ENCODE data around the gene STX16.

The STX16 gene

GRCh38 chr20:58605292-58606065 is 45.6 kb upstream of the STX16 start:
- TF ChIP-seq EGR1 (IDR thresholded peaks at IDR 0.05) (no peak), NFIC (IDR thresholded peaks at IDR 0.05) (no peak), RAD21 (IDR thresholded peaks at IDR 0.05; ENCODE audit: low read depth) (no peak), REST (IDR thresholded peaks at IDR 0.05; ENCODE audit: low read depth) (no peak), USF1 (IDR thresholded peaks at IDR 0.05) (no peak), YY1 (IDR thresholded peaks at IDR 0.05; ENCODE audit: low read depth) (no peak), TCF12 (IDR thresholded peaks at IDR 0.05; ENCODE audit: low read depth) (no peak), FOXM1 (IDR thresholded peaks at IDR 0.05; ENCODE audit: borderline replicate concordance, low read depth) (no peak), CEBPB (IDR thresholded peaks at IDR 0.05) (no peak), ZBTB7A (IDR thresholded peaks at IDR 0.05; ENCODE audit: low read depth) (no peak), CREB1 (IDR thresholded peaks at IDR 0.05; ENCODE audit: low read depth) (no peak), TEAD4 (IDR thresholded peaks at IDR 0.05) (no peak), EP300 (IDR thresholded peaks at IDR 0.05; ENCODE audit: borderline replicate concordance) (no peak), TAF1 (IDR thresholded peaks at IDR 0.05; ENCODE audit: low read depth) (no peak)
- TF ChIP-seq, protein P1, sequence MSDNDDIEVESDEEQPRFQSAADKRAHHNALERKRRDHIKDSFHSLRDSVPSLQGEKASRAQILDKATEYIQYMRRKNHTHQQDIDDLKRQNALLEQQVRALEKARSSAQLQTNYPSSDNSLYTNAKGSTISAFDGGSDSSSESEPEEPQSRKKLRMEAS (IDR thresholded peaks at IDR 0.05): no peak

DNA sequence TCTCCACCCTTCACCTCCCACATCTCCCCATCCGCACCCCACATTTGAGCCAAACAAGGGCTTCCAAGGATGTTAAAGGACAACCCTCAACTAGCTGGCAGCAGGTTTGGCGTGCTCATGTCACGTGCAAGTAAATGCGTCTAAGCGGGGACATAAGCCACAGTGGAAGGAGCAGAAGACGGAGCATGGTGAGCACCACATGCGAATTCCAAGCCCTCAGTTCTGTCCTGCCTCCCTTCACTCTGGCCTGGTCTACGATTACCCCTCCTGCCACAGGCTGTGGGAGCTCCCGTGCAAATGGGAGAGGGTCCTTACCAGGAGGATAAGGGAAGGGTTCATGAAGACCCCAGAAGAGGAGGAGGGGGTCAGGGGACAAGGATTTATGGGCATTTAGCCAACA is 44.9 kb upstream of the STX16 start:
- TF ChIP-seq NFIC (IDR thresholded peaks at IDR 0.05) (no peak), ZBTB7A (IDR thresholded peaks at IDR 0.05; ENCODE audit: low read depth) (no peak), EP300 (IDR thresholded peaks at IDR 0.05; ENCODE audit: borderline replicate concordance) (no peak)
- TF ChIP-seq, protein P1 (IDR thresholded peaks at IDR 0.05): no peak

- TF ChIP-seq FOXM1 (IDR thresholded peaks at IDR 0.05; ENCODE audit: borderline replicate concordance, low read depth) (no peak), USF1 (IDR thresholded peaks at IDR 0.05) (no peak), TAF1 (IDR thresholded peaks at IDR 0.05; ENCODE audit: low read depth) (no peak), RAD21 (IDR thresholded peaks at IDR 0.05; ENCODE audit: low read depth) (no peak), CREB1 (IDR thresholded peaks at IDR 0.05; ENCODE audit: low read depth) (no peak), REST (IDR thresholded peaks at IDR 0.05; ENCODE audit: low read depth) (no peak), EP300 (IDR thresholded peaks at IDR 0.05; ENCODE audit: borderline replicate concordance) (no peak), TCF12 (IDR thresholded peaks at IDR 0.05; ENCODE audit: low read depth) (no peak), ZBTB7A (IDR thresholded peaks at IDR 0.05; ENCODE audit: low read depth) (no peak), NFIC (IDR thresholded peaks at IDR 0.05) (no peak), CEBPB (IDR thresholded peaks at IDR 0.05) (no peak)
- TF ChIP-seq, protein P1 (IDR thresholded peaks at IDR 0.05): no peak
Observed at GRCh38 chr20:58608096-58608840, 42.8 kb upstream of the STX16 start.

- TF ChIP-seq, protein P1 (IDR thresholded peaks at IDR 0.05): no peak
Observed at GRCh38 chr20:58609026-58609425, 42.1 kb upstream of the STX16 start.

DNA sequence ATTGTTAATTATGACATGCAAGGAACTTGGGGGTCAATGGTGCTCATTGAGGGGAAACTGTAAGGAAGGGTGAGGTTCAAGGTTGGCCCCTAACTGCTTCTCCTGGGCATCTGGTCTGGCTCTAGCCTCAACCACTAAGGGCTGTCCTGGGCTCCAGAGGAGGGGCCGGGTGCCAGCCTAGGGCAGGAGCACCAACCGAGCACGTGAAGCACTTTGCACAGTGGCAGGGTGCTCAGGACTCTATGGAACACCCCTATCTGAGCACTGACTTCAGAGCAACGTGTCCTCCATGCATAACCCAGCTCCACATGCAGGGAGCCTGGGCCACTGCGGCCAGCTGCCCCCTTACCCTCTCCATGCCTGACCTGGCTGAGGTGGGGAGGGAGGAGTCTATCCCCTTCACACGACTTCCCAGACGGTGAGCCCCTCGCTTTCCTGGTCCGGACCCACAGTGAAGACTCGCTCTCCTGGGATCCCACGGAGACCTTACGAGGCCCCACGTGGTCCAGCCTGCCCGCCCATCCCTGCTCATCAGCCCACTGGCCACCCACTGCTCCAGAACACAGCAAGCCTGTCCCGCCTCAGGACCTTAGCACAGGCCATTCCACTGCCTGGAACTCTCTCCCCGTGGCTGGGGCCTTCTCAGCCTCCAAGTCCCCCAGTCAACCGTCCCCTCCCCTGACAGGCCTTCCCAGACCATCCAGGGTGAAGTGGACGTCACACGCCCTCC is 40.8 kb upstream of the STX16 start:
- no peak for TF ChIP-seq FOXM1 (IDR thresholded peaks at IDR 0.05; ENCODE audit: borderline replicate concordance, low read depth)
- no peak for TF ChIP-seq EP300 (IDR thresholded peaks at IDR 0.05; ENCODE audit: borderline replicate concordance)
- no peak for TF ChIP-seq CREB1 (IDR thresholded peaks at IDR 0.05; ENCODE audit: low read depth)
- no peak for TF ChIP-seq TEAD4 (IDR thresholded peaks at IDR 0.05)
- no peak for TF ChIP-seq TCF12 (IDR thresholded peaks at IDR 0.05; ENCODE audit: low read depth)
- TF ChIP-seq CEBPB (IDR thresholded peaks at IDR 0.05): no peak
